Lower leg skin (tissue), 3 donors: ENCODE measurements around the gene DMRT1.

Source experiments
- CTCF ChIP-seq, 3 donors: fragments of 450-650 bp; IDR thresholded peaks; one replicate each; pipeline ENCODE4 v1.5.1; 2016; ENCODE audit warnings: antibody characterized with exemption in 3 of 3, mild to moderate bottlenecking in 3 of 3, moderate library complexity in 2 of 3
- POLR2A ChIP-seq, 2 donors: fragments of 450-650 bp; IDR thresholded peaks; one replicate each; pipeline ENCODE4 v1.6.1; 2016 to 2017; ENCODE audit warnings: antibody characterized with exemption in 2 of 2, mild to moderate bottlenecking in 1 of 2, moderate library complexity in 1 of 2

- TF ChIP-seq POLR2A (IDR thresholded peaks at IDR 0.05): no peak
- TF ChIP-seq CTCF (IDR thresholded peaks at IDR 0.05): no peak
Observed at GRCh38 chr9:947985-948384, 106.5 kb downstream of the DMRT1 start.
